Aorta (tissue), 5 donors: ENCODE data around the gene KCNK18. TPM values are rescaled to one million over a fixed set of nuclear protein-coding genes. Genes with fewer than 3 reads are reported as not detected.

ENCODE experiments used
- ATAC-seq: fragments of 200-7000 bp; cut with Tn5 transposase; one replicate; pipeline ENCODE4 v1.9.1; 2022; ENCODE audit warnings: moderate library complexity; ENCODE audit not compliant: low FRiP score
- DNase-seq, 2 donors: peaks; one replicate each; pipeline ENCODE4 v3.0.0-alpha.2; 2020
- H3K27ac ChIP-seq, 2 donors: one replicate each; pipeline ENCODE4 v1.5.1; 2013; ENCODE audit warnings: low read length in 2 of 2, mild to moderate bottlenecking in 2 of 2, moderate library complexity in 2 of 2, control low read depth in 1 of 2, inconsistent platforms in 1 of 2, low read depth in 1 of 2
- H3K27me3 ChIP-seq, 2 donors: one replicate each; pipeline ENCODE4 v1.6.1; 2013; ENCODE audit warnings: control low read depth in 1 of 2, low read length in 1 of 2, mild to moderate bottlenecking in 1 of 2, moderate library complexity in 1 of 2; ENCODE audit not compliant: insufficient read depth in 2 of 2, control insufficient read depth in 1 of 2
- H3K36me3 ChIP-seq, 2 donors: one replicate each; pipeline ENCODE4 v1.6.1; 2013; ENCODE audit warnings: control low read depth in 1 of 2, low read length in 1 of 2, mild to moderate bottlenecking in 1 of 2; ENCODE audit not compliant: insufficient read depth in 2 of 2, control insufficient read depth in 1 of 2
- H3K4me1 ChIP-seq, 2 donors: one replicate each; pipeline ENCODE4 v1.6.1; 2013; ENCODE audit warnings: low read length in 2 of 2, control low read depth in 1 of 2, mild to moderate bottlenecking in 1 of 2, moderate library complexity in 1 of 2; ENCODE audit not compliant: insufficient read depth in 2 of 2, control insufficient read depth in 1 of 2
- H3K4me3 ChIP-seq, 2 donors: one replicate each; pipeline ENCODE4 v1.5.1; 2013; ENCODE audit warnings: low read length in 2 of 2, control low read depth in 1 of 2, mild to moderate bottlenecking in 1 of 2
- H3K9me3 ChIP-seq: one replicate; pipeline ENCODE4 v1.6.1; 2013; ENCODE audit warnings: mild to moderate bottlenecking, low read length; ENCODE audit not compliant: control insufficient read depth
- WGBS, 2 donors: extraction: QIAGEN DNeasy Blood & Tissue Kit; methylation state at CpG; one replicate each; pipeline ENCODE4 v1.1.7; 2013; 5-methylcytosine and 5-hydroxymethylcytosine counted together
- intact Hi-C, 2 donors: fragments of 100-400 bp; cut with DNase I; formaldehyde crosslinking; loops; one replicate each; pipeline versions ENCODE4 v1.14.2 to v1.15.0; 2022
- polyA plus RNA-seq, 2 donors: library from polyadenylated mRNA; stranded (reverse); fragments of 200-250 nt; gene quantifications; one replicate each; pipeline ENCODE4 v1.2.3, GENCODE V29; 2013
- total RNA-seq, 2 donors: library from RNA; stranded (reverse); fragmentation: NEBNext Ultra II Directional; extraction: Animal tissue kit (Norgen Biotek cat#: 25700); gene quantifications; one replicate each; pipeline ENCODE4 v1.2.1, GENCODE V29; 2021
- donor health status: healthy with polysubstance abuse.
- donor health status: Bipolar disorder and iron deficiency.
- donor health status: DM: no; HTN: no; CAD: no.
- donor health status: DM: no; HTN: no; CAD: no.
- donor health status: DM: yes; HTN: yes; CAD: no.

The KCNK18 gene
- total and polyA plus RNA-seq, 4 donors = not detected

DNA sequence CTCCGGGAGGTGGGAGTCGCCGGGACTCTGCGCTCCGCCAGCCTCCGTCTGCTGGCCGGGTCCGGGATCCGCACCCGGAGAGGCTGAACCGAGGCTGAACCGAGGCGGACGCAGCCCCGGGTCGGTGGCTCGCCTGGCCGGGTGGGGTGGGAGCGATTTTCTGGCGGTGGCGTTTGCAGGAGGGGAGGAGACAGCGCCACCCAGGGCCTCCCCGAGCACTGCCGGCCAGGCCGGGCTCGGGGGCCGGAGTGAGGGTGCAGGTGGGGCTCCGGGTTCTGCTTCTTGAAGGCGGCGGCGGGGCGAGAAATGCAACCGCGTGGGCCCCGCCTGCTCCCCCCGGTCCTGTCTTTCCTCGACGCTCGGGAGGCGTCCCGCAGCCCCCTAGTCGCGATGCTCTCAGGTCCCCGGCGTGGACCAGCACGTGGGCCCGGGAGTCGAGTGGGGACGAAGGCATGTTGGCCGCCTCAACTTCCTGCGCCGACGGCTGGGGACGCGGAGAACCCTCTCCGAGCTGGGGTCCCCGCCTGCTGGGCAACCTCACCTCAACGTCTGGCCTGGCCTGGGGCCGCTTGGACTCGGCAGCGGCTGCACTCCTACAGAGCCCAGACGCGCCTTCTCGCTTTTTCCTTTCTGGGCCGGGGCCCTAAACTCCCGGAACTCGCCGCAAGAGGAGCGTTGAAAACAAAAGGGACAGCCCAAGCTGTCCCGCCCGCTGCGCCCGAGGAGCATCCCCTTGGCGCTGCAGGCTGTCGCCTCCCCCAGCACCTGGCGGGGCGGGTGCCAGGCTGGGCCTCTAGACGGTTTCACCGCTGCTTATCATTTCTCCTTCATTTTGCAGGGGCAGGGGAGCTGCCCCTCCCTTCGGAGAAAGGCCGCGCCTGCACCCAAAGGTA, 34.0 kb upstream of the KCNK18 start:
- WGBS, 2 donors = 4 to 5% methylated on average over 50 to 82 of the region's 82 CpGs
- no peak for ATAC-seq
- no peaks in the 10 kb centered on the region for H3K4me1 ChIP-seq

DNA sequence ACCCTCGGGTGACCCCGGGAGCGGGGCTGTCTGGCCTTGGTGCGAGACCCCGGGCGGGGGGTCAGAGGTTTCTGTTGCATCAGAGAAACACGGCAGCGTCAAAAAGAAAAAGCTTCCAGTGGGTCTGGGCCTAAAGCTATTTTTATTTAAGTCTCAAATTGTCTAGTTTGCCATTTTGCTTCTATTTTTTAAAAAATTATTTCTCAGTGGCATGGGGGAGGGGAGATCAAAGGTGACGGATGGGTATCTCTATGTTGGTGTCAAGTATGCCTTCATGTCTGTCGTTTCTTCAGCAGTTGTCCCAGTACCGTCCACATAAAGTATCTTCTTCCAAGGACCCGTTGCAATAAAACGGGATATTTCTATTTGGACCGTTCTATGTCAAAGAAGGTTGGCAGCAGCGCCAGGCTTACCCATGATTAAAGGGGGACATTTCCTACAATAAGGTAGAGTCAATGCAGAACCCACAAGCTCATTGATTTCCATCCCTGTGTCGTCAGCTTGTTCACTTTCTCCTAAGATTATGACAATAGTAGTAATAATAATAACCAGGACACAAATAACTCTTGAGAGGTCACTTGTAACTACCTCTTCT, 33.2 kb upstream of the KCNK18 start:
- Histone ChIP-seq H3K36me3 (no peaks in the 10 kb centered on the region), H3K9me3 (no peaks in the 10 kb centered on the region), H3K27me3 (peaks cover 0 to 3% of the 10 kb centered on the region in 2 donors), H3K27ac (no peak overlapping the region), H3K4me1 (no peaks in the 10 kb centered on the region), H3K4me3 (no peak overlapping the region)
- 33 to 36% methylated on average over 16 of the region's 16 CpGs for WGBS, 2 donors
- no peak for ATAC-seq
- intact Hi-C loops = loop anchor here in 1 of 2 donors (5.0 kb wide), 1 partner anchor 477 kb away; no protein-coding TSS in a partner anchor
- no peak for DNase-seq

More for the DNA sequence above, 34.0 kb upstream of the KCNK18 start:
- no peak overlapping the region for H3K4me3 ChIP-seq
- intact Hi-C loops = loop anchor here in 1 of 2 donors (5.0 kb wide), 1 partner anchor 476 kb away; no protein-coding TSS in a partner anchor
- peaks cover 0 to 3% of the 10 kb centered on the region in 2 donors for H3K27me3 ChIP-seq
- no peak for DNase-seq
- no peak overlapping the region for H3K27ac ChIP-seq
- H3K36me3 ChIP-seq = no peaks in the 10 kb centered on the region
- no peaks in the 10 kb centered on the region for H3K9me3 ChIP-seq

DNA sequence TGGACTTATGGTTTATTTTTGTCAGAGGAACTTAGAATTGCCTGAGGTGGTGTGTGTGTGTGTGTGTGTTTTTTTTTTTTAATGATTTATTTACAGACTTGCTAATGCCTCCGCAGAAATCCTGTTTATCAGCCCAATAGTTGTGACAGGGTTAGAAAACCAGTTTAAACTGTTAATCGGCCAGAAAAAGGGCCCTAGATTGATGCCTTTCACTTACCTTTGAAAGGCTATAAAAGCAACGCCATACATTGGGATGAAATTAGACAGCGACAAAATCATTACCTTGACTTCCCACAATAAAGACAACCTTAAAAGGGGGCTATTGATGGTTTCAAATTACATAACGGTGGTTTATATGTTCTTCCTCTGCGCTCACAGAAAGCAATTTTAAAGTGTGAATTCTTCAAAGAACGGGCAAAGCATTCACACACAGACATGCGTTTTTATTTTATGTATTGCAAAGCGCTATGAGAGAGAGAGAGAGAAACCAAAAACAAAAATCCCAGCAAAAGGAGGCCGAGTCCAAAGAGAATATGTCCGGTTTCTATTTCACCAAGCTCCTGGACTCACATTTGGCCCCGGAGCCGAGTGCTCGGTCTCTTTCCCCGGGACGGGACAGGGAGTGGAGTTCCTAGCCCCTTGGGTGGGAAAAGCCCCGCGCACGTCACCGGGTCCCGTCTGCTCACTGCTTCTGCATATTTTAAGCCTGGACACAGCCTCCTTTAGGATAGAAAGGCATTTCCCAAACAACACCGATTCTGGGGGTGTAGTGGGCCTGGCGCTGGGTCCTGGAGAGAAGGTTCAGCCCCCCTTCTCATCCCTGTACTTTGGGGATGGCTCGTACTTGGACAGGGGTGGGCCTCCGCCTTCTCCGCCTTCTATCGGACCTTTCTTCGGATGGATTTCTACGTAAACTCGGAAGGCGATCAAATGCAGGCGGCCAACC, 32.4 kb upstream of the KCNK18 start:
- DNase-seq (no peak), ATAC-seq (no peak)
- intact Hi-C loops = loop anchor here in 1 of 2 donors (5.0 kb wide), 1 partner anchor 478 kb away; no protein-coding TSS in a partner anchor
- H3K4me3 ChIP-seq = no peak overlapping the region
- H3K27ac ChIP-seq = no peak overlapping the region
- 6 to 7% methylated on average over 32 of the region's 32 CpGs for WGBS, 2 donors
- no peaks in the 10 kb centered on the region for H3K36me3 ChIP-seq
- H3K27me3 ChIP-seq = peaks cover 0 to 3% of the 10 kb centered on the region in 2 donors
- no peaks in the 10 kb centered on the region for H3K9me3 ChIP-seq
- no peaks in the 10 kb centered on the region for H3K4me1 ChIP-seq

DNA sequence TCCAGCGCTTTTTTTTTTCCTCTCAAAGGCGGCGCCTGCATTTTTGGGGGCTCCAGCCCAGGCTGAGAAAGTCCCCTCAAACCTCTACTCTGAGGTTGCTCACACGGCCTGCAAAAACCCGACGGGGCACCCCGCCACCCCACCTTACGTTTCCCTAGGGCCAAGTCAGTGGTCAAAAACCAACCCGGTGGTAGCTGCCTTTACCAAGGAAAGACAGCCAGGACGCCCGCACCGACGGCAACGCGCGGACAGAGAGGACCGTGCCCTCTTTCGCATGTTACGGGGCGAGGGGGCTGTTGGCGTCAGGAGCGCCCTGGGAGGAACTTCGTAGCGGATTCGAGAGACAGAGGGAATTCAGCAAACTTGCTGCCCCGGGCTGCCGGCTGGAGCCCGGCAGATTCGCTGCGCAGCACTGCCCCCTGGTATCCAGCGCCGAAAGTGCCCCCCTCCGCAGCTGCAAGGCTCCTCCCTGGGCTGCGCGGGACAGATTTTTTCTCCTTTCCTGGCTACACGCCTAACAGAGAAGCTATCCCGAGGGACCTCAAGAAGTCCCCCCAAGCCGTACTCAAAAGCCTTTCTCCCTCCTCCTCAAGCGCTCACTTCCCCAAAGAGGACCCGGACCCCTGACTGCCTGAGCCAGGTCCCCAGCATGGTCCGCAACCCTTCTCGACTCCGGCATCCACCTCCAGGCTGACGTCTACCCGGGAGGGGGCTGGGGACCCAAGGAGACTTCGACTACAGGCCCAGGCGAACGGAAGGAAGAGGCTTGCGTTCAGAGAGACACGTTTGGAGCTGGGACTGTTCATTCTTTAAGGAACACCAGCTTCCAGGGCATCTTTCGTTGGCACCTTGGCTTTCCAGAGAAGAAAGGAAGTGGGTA, 31.5 kb upstream of the KCNK18 start:
- ATAC-seq (peak; percentile 48), DNase-seq (peak; percentile 62 to 83)
- H3K4me1 ChIP-seq = no peaks in the 10 kb centered on the region
- H3K36me3 ChIP-seq = no peaks in the 10 kb centered on the region
- intact Hi-C loops = no loop called here
- WGBS, 2 donors = 2 to 3% methylated on average over 51 of the region's 51 CpGs
- H3K4me3 ChIP-seq = no peak overlapping the region
- H3K9me3 ChIP-seq = no peaks in the 10 kb centered on the region
- peaks cover 0 to 2% of the 10 kb centered on the region in 2 donors for H3K27me3 ChIP-seq
- H3K27ac ChIP-seq = no peak overlapping the region

DNA sequence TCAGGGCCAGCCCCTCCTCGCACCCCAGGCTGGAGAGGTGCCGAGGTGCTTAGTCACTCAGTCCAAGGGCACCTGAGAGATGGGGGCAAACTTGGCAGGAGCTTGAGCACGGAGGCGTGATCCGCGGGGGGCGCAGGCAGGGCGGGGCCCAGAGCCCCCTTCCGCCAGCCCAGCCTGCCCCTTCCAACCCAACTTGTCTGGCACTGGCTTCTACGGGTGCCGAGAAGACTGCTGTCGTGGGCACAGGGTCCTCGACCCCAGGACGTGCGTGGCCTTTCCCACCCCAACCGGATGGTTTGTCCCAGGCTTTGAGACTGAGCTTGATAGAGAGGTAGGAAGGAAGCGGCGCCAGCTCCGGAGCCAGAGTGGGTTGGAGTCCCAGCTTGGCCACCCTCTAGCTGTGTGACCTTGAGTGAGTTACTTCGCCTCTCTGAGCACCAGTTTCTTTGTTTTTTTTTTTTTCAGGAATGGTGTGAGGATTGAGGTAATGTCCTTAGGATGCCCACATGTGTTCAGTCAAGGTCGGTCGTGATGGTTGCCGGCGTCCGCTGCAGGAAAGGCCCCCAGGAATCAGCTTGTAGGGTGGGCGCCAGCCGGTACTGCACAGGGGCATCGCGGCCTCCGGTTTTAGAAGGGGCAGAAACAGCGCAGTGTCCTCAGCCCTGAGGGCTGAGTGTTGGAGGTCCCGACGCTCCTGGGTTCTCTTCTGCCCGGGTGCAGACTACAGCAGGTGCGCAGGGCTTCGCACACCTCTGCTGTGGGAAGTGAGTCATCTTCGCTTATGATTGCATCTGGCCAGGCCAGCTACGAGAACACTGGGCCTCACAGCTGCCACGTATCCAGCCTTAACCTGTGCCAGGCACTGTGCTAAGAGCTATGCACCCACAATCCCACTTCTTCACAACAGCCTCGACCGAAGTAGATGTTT, 30.6 kb upstream of the KCNK18 start:
- no peaks in the 10 kb centered on the region for H3K27me3 ChIP-seq
- no peak overlapping the region for H3K27ac ChIP-seq
- ATAC-seq = no peak
- intact Hi-C loops = no loop called here
- DNase-seq = no peak
- no peak overlapping the region for H3K4me3 ChIP-seq
- 8 to 10% methylated on average over 38 to 41 of the region's 41 CpGs for WGBS, 2 donors
- H3K9me3 ChIP-seq = no peaks in the 10 kb centered on the region
- no peaks in the 10 kb centered on the region for H3K36me3 ChIP-seq
- H3K4me1 ChIP-seq = no peaks in the 10 kb centered on the region

DNA sequence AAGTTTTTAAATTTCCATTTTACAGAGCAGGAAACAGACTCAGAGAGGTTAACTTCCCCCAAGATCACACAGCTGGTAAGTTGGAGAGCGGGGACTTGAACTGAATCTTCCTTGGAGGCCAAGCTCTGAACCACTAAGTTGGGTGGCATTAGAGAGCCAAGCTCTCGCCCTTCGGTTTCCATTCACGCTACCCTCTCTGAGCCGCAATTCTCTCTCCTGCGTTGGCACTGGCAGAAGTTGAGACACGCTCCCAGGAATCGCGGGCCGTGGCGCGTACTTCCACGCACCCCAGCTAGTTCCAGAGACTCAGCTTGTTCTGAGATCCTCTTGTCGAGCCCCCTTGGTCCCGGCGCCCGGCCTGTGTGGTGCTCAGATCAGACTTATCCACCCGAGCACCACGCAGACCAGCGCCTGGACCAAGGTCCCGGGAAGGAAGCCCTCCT, 29.9 kb upstream of the KCNK18 start:
- no peak for ATAC-seq
- H3K4me1 ChIP-seq = no peaks in the 10 kb centered on the region
- H3K27me3 ChIP-seq = no peaks in the 10 kb centered on the region
- WGBS, 2 donors = 9% methylated on average over 21 of the region's 21 CpGs
- no peak for DNase-seq
- H3K9me3 ChIP-seq = no peaks in the 10 kb centered on the region
- H3K4me3 ChIP-seq = no peak overlapping the region
- no peaks in the 10 kb centered on the region for H3K36me3 ChIP-seq
- intact Hi-C loops = no loop called here
- H3K27ac ChIP-seq = no peak overlapping the region
